Measurements from ENCODE around the gene FOXK1. TPM values are rescaled to one million over a fixed set of nuclear protein-coding genes. Genes with fewer than 3 reads are reported as not detected.

FOXK1 gene
- total and polyA plus RNA-seq, 2 of the 13 experiments (the other 11 are each of a cell fraction or from before 2014, with no cell fraction given) = 4.6 to 8.8 TPM

DNA sequence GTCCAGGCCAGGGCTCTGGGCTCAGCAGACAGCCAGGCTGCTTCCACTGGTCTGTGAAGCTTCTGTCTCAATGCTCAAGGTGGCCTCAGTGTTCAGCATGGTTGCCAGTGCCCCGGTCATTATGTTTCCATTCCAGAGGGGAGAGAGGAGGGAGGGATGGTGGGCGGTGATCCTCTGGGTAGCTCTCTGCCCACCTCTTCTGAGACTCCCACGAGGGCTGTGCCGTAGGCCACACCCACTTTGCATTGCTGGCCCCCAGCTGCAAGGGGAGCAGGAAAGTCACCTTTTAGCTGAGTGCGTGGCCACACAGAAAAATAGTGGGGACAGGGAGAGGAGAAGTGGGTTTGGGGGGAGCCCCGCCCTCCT, 42.5 kb downstream of the FOXK1 start (continued):
- no peak for TF ChIP-seq SOX13 (IDR thresholded peaks at IDR 0.05)
- no peak for TF ChIP-seq SOX13 (CRISPR knock-in tag; conservative IDR thresholded peaks at IDR 0.05 in 1 of 2, IDR thresholded peaks at IDR 0.05 in 1 of 2)
- no peak for TF ChIP-seq ZNF557 (CRISPR knock-in tag; IDR thresholded peaks at IDR 0.05)
- TF ChIP-seq PAF1 (CRISPR knock-in tag; IDR thresholded peaks at IDR 0.05) = no peak
- TF ChIP-seq NBN (conservative IDR thresholded peaks at IDR 0.05) = no peak
- TF ChIP-seq SNRNP70 (IDR thresholded peaks at IDR 0.05; ENCODE audit: low read depth, low read length) = no peak
- TF ChIP-seq PAWR (CRISPR knock-in tag; IDR thresholded peaks at IDR 0.05; ENCODE audit: borderline replicate concordance) = no peak
- no peak for TF ChIP-seq ZBTB3 (CRISPR knock-in tag; IDR thresholded peaks at IDR 0.05; ENCODE audit: borderline replicate concordance, low read depth)
- TF ChIP-seq, protein P1, sequence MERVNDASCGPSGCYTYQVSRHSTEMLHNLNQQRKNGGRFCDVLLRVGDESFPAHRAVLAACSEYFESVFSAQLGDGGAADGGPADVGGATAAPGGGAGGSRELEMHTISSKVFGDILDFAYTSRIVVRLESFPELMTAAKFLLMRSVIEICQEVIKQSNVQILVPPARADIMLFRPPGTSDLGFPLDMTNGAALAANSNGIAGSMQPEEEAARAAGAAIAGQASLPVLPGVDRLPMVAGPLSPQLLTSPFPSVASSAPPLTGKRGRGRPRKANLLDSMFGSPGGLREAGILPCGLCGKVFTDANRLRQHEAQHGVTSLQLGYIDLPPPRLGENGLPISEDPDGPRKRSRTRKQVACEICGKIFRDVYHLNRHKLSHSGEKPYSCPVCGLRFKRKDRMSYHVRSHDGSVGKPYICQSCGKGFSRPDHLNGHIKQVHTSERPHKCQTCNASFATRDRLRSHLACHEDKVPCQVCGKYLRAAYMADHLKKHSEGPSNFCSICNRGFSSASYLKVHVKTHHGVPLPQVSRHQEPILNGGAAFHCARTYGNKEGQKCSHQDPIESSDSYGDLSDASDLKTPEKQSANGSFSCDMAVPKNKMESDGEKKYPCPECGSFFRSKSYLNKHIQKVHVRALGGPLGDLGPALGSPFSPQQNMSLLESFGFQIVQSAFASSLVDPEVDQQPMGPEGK (CRISPR knock-in tag; IDR thresholded peaks at IDR 0.05) = peak; percentile 33; the same call in 1 of the 2 replicates
- TF ChIP-seq, protein P2, sequence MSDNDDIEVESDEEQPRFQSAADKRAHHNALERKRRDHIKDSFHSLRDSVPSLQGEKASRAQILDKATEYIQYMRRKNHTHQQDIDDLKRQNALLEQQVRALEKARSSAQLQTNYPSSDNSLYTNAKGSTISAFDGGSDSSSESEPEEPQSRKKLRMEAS (IDR thresholded peaks at IDR 0.05) = peak; percentile 29; the same call in 1 of the 2 replicates
- TF ChIP-seq, protein P3, sequence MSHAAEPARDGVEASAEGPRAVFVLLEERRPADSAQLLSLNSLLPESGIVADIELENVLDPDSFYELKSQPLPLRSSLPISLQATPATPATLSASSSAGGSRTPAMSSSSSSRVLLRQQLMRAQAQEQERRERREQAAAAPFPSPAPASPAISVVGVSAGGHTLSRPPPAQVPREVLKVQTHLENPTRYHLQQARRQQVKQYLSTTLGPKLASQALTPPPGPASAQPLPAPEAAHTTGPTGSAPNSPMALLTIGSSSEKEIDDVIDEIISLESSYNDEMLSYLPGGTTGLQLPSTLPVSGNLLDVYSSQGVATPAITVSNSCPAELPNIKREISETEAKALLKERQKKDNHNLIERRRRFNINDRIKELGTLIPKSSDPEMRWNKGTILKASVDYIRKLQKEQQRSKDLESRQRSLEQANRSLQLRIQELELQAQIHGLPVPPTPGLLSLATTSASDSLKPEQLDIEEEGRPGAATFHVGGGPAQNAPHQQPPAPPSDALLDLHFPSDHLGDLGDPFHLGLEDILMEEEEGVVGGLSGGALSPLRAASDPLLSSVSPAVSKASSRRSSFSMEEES (CRISPR knock-in tag; IDR thresholded peaks at IDR 0.05) = no peak
- no peak for TF ChIP-seq TGIF2 (CRISPR knock-in tag; IDR thresholded peaks at IDR 0.05)
- 0 out of 2 replicates have a peak, but pooled peaks have one; percentile 29 for TF ChIP-seq ZNF430 (CRISPR knock-in tag; IDR thresholded peaks at IDR 0.05)
- TF ChIP-seq, protein P4, sequence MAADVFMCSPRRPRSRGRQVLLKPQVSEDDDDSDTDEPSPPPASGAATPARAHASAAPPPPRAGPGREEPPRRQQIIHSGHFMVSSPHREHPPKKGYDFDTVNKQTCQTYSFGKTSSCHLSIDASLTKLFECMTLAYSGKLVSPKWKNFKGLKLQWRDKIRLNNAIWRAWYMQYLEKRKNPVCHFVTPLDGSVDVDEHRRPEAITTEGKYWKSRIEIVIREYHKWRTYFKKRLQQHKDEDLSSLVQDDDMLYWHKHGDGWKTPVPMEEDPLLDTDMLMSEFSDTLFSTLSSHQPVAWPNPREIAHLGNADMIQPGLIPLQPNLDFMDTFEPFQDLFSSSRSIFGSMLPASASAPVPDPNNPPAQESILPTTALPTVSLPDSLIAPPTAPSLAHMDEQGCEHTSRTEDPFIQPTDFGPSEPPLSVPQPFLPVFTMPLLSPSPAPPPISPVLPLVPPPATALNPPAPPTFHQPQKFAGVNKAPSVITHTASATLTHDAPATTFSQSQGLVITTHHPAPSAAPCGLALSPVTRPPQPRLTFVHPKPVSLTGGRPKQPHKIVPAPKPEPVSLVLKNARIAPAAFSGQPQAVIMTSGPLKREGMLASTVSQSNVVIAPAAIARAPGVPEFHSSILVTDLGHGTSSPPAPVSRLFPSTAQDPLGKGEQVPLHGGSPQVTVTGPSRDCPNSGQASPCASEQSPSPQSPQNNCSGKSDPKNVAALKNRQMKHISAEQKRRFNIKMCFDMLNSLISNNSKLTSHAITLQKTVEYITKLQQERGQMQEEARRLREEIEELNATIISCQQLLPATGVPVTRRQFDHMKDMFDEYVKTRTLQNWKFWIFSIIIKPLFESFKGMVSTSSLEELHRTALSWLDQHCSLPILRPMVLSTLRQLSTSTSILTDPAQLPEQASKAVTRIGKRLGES (CRISPR knock-in tag; IDR thresholded peaks at IDR 0.05; ENCODE audit: borderline replicate concordance) = no peak
- TF ChIP-seq ZNF264 (CRISPR knock-in tag; IDR thresholded peaks at IDR 0.05) = no peak
- TF ChIP-seq MAZ (IDR thresholded peaks at IDR 0.05; ENCODE audit: borderline replicate concordance, low read depth, low read length) = no peak
- 0 out of 2 replicates have a peak, but pooled peaks have one; percentile 17 for TF ChIP-seq MAZ (CRISPR knock-in tag; IDR thresholded peaks at IDR 0.05; ENCODE audit: low read depth)
- TF ChIP-seq AGO2 (optimal IDR thresholded peaks at IDR 0.05; ENCODE audit: low read depth, low read length) = no peak
- TF ChIP-seq, protein P5, sequence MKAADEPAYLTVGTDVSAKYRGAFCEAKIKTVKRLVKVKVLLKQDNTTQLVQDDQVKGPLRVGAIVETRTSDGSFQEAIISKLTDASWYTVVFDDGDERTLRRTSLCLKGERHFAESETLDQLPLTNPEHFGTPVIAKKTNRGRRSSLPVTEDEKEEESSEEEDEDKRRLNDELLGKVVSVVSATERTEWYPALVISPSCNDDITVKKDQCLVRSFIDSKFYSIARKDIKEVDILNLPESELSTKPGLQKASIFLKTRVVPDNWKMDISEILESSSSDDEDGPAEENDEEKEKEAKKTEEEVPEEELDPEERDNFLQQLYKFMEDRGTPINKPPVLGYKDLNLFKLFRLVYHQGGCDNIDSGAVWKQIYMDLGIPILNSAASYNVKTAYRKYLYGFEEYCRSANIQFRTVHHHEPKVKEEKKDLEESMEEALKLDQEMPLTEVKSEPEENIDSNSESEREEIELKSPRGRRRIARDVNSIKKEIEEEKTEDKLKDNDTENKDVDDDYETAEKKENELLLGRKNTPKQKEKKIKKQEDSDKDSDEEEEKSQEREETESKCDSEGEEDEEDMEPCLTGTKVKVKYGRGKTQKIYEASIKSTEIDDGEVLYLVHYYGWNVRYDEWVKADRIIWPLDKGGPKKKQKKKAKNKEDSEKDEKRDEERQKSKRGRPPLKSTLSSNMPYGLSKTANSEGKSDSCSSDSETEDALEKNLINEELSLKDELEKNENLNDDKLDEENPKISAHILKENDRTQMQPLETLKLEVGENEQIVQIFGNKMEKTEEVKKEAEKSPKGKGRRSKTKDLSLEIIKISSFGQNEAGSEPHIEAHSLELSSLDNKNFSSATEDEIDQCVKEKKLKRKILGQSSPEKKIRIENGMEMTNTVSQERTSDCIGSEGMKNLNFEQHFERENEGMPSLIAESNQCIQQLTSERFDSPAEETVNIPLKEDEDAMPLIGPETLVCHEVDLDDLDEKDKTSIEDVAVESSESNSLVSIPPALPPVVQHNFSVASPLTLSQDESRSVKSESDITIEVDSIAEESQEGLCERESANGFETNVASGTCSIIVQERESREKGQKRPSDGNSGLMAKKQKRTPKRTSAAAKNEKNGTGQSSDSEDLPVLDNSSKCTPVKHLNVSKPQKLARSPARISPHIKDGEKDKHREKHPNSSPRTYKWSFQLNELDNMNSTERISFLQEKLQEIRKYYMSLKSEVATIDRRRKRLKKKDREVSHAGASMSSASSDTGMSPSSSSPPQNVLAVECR (CRISPR knock-in tag; IDR thresholded peaks at IDR 0.05; ENCODE audit: borderline replicate concordance) = no peak

Data from HepG2 (cell line).